OCI-LY3 (cell line): ENCODE results near the gene SBSN.

Experiments used
- CTCF ChIP-seq: fragments of 200-600, 300-600 bp; sonication (generic); IDR thresholded peaks from 2 replicates; pipeline ENCODE4 v1.5.1; 2014; ENCODE audit warnings: antibody characterized with exemption, low read length, low read depth
- EZH2phosphoT487 ChIP-seq: fragments of 200-600 bp; shearing (Covaris generic); IDR thresholded peaks from 2 replicates; pipeline ENCODE4 v1.6.1; 2018; ENCODE audit warnings: antibody characterized with exemption, mixed run types, low read depth

GRCh38 chr19:35559781-35560180 is 31.7 kb upstream of the SBSN start:
- no peak for TF ChIP-seq CTCF
- no peak for TF ChIP-seq EZH2phosphoT487
